GM23338 (cell line): ENCODE measurements around the gene ZBP1. TPM values are rescaled to one million over a fixed set of nuclear protein-coding genes. Genes with fewer than 3 reads are reported as not detected.

ENCODE experiments used
- ATAC-seq: fragments of 200-7000 bp; cut with Tn5 transposase; 3 replicates; pipeline ENCODE4 v1.9.1; 2020
- DNase-seq: peaks from one replicate; pipeline ENCODE4 v3.0.0-alpha.2; 2015; ENCODE audit warnings: low spot score
- H2AFZ ChIP-seq: fragments of 200-600 bp; sonication (generic); 2 replicates; pipeline ENCODE4 v1.8.0; 2016; ENCODE audit warnings: antibody characterized with exemption, mild to moderate bottlenecking, moderate library complexity
- H3F3A ChIP-seq: fragments of 200-600 bp; sonication (generic); replicated peaks from 2 replicates; pipeline ENCODE4 v1.8.0; 2017; ENCODE audit warnings: antibody characterized with exemption, mixed run types, low read depth
- H3K27ac ChIP-seq: fragments of 200-600 bp; sonication (generic); 2 replicates; pipeline ENCODE4 v1.6.1; 2016; ENCODE audit warnings: low read depth
- H3K27me3 ChIP-seq: fragments of 200-600 bp; sonication (generic); 2 replicates; pipeline ENCODE4 v1.8.0; 2016; ENCODE audit warnings: mild to moderate bottlenecking, mixed run types, moderate library complexity; ENCODE audit not compliant: insufficient read depth
- H3K36me3 ChIP-seq: fragments of 200-600 bp; sonication (generic); 2 replicates; pipeline ENCODE4 v1.8.0; 2016; ENCODE audit warnings: mild to moderate bottlenecking; ENCODE audit not compliant: insufficient read depth
- H3K4me1 ChIP-seq: fragments of 200-600 bp; sonication (generic); 2 replicates; pipeline ENCODE4 v1.8.0; 2016; ENCODE audit warnings: mild to moderate bottlenecking, moderate library complexity; ENCODE audit not compliant: insufficient read depth
- H3K4me2 ChIP-seq: fragments of 200-600 bp; sonication (generic); 2 replicates; pipeline ENCODE4 v1.7.1; 2017; ENCODE audit warnings: mixed run types
- H3K4me3 ChIP-seq: fragments of 200-600 bp; sonication (generic); 2 replicates; pipeline ENCODE4 v1.6.1; 2016; ENCODE audit warnings: mixed run types
- H3K79me2 ChIP-seq: fragments of 200-600 bp; sonication (generic); replicated peaks from 2 replicates; pipeline ENCODE4 v1.8.0; 2017; ENCODE audit warnings: mild to moderate bottlenecking; ENCODE audit not compliant: insufficient read depth
- H3K9me2 ChIP-seq: fragments of 200-600 bp; sonication (generic); 2 replicates; pipeline ENCODE4 v1.8.0; 2017; ENCODE audit not compliant: insufficient read depth
- H4K20me1 ChIP-seq: fragments of 200-600 bp; sonication (generic); replicated peaks from 2 replicates; pipeline ENCODE4 v1.8.0; 2017; ENCODE audit warnings: mild to moderate bottlenecking; ENCODE audit not compliant: insufficient read depth
- H3K27ac Mint-ChIP-seq: 2 replicates; pipeline ENCODE4 v1.8.0; 2020; ENCODE audit warnings: inconsistent platforms, mild to moderate bottlenecking, moderate library complexity, mixed read lengths
- H3K27me3 Mint-ChIP-seq: 3 replicates; pipeline ENCODE4 v1.8.0; 2022; ENCODE audit warnings: low read depth, mild to moderate bottlenecking, moderate library complexity, mixed read lengths, inconsistent platforms; ENCODE audit not compliant: insufficient read depth, poor library complexity
- H3K36me3 Mint-ChIP-seq: 3 replicates; pipeline ENCODE4 v1.8.0; 2021; ENCODE audit warnings: low read depth, mild to moderate bottlenecking, inconsistent platforms, moderate library complexity, mixed read lengths
- H3K4me1 Mint-ChIP-seq: 3 replicates; pipeline ENCODE4 v1.8.0; 2020; ENCODE audit warnings: mild to moderate bottlenecking, inconsistent platforms, mixed read lengths
- H3K4me3 Mint-ChIP-seq: 3 replicates; pipeline ENCODE4 v1.8.0; 2021; ENCODE audit warnings: moderate library complexity, mild to moderate bottlenecking, inconsistent platforms, mixed read lengths
- H3K9me3 Mint-ChIP-seq: 3 replicates; pipeline ENCODE4 v1.8.0; 2020; ENCODE audit warnings: moderate library complexity, mild to moderate bottlenecking, inconsistent platforms, mixed read lengths
- CREB1 ChIP-seq: fragments of 250-450 bp; sonication (Bioruptor Pico); IDR thresholded peaks from 2 replicates; pipeline ENCODE4 v1.5.0; 2020; ENCODE audit warnings: low read depth, mild to moderate bottlenecking, moderate library complexity
- EZH2phosphoT487 ChIP-seq: fragments of 200-600 bp; sonication (generic); IDR thresholded peaks from one replicate; pipeline ENCODE4 v1.8.1; 2018; ENCODE audit warnings: antibody characterized with exemption; ENCODE audit not compliant: unreplicated experiment
- JUNB ChIP-seq: IDR thresholded peaks from one replicate; pipeline ENCODE4 v1.6.1; 2016; ENCODE audit warnings: antibody characterized with exemption; ENCODE audit not compliant: unreplicated experiment
- NANOG ChIP-seq: IDR thresholded peaks from 2 replicates; pipeline ENCODE4 v1.6.1; 2016; ENCODE audit warnings: antibody characterized with exemption, borderline replicate concordance
- POLR2AphosphoS5 ChIP-seq: IDR thresholded peaks from 2 replicates; pipeline ENCODE4 v1.6.1; 2016; ENCODE audit warnings: antibody characterized with exemption, low read depth
- STAT1 ChIP-seq: IDR thresholded peaks from one replicate; pipeline ENCODE4 v1.6.1; 2016; ENCODE audit warnings: antibody characterized with exemption; ENCODE audit not compliant: unreplicated experiment
- ZNF114 ChIP-seq: fragments of 250-450 bp; sonication (Bioruptor Pico); IDR thresholded peaks from 2 replicates; pipeline ENCODE4 v1.5.0; 2020; ENCODE audit warnings: mild to moderate bottlenecking, moderate library complexity
- ZNF331 ChIP-seq: fragments of 250-450 bp; sonication (Bioruptor Pico); IDR thresholded peaks from 2 replicates; pipeline ENCODE4 v1.5.0; 2020; ENCODE audit warnings: low read depth, mild to moderate bottlenecking, moderate library complexity
- polyA plus RNA-seq: library from polyadenylated mRNA; unstranded; fragments of >200 nt; fragmentation: Nextera tagmentation; extraction: Ambion mirVana; gene quantifications from 2 replicates; pipeline ENCODE4 v1.2.1, GENCODE V29; 2016
- total RNA-seq: library from RNA; depleted of rRNA; stranded (reverse); fragments of >200 nt; shearing (Covaris generic); gene quantifications from 2 replicates; pipeline ENCODE4 v1.2.3, GENCODE V29; 2014
- TF ChIP-seq, protein P1 (sequence below), 2 experiments: fragments of 200-600 bp in 1 of 2; sonication (generic) in 1 of 2; conservative IDR thresholded peaks; 2 replicates each; pipeline versions ENCODE4 v1.5.1 to v1.6.1; 2016 to 2017; ENCODE audit warnings: antibody characterized with exemption in 2 of 2, low read depth in 2 of 2, mild to moderate bottlenecking in 2 of 2, moderate library complexity in 1 of 2
- TF ChIP-seq, protein P2 (sequence below): IDR thresholded peaks from 2 replicates; pipeline ENCODE4 v1.6.1; 2016; ENCODE audit warnings: antibody characterized with exemption

ZBP1 gene
- total and polyA plus RNA-seq, 2 experiments from 2014 or later: not detected

DNA sequence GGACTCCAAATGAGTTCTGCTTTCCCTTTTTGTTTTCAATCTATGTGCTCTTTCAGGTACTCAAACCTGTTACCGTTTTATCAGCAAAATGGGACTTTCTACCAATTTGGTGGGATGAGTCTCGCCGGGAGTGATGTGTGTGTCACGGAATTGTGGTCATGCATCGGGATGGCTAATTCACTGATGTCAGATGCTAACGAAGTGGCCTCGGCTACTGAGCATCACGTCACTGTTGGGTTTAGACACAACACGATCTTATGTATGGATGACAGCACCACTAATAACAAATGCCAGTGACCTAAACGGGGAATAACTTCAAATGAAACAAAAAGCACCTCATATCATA is 61.0 kb downstream of the ZBP1 start:
- Histone ChIP-seq H3K4me2 (no peak overlapping the region), H2AFZ (no peak overlapping the region), H3K79me2 (no peaks in the 10 kb centered on the region), H3K27ac (no peak overlapping the region), H3K36me3 (no peaks in the 10 kb centered on the region), H3K27me3 (no peaks in the 10 kb centered on the region), H3F3A (no peaks in the 10 kb centered on the region), H3K4me3 (no peak overlapping the region), H3K9me2 (0 out of 2 replicates have a peak, but pooled peaks cover 6% of the 10 kb centered on the region), H4K20me1 (no peaks in the 10 kb centered on the region), H3K4me1 (no peaks in the 10 kb centered on the region)
- Mint-ChIP-seq H3K36me3 (no peaks in the 10 kb centered on the region), H3K27me3 (peaks cover 3% of the 10 kb centered on the region), H3K4me1 (peaks cover 2% of the 10 kb centered on the region; the same call in 2 of the 3 replicates), H3K9me3 (peaks cover 2% of the 10 kb centered on the region; the same call in 1 of the 3 replicates), H3K27ac (no peak overlapping the region), H3K4me3 (no peak overlapping the region)
- TF ChIP-seq, protein P1, sequence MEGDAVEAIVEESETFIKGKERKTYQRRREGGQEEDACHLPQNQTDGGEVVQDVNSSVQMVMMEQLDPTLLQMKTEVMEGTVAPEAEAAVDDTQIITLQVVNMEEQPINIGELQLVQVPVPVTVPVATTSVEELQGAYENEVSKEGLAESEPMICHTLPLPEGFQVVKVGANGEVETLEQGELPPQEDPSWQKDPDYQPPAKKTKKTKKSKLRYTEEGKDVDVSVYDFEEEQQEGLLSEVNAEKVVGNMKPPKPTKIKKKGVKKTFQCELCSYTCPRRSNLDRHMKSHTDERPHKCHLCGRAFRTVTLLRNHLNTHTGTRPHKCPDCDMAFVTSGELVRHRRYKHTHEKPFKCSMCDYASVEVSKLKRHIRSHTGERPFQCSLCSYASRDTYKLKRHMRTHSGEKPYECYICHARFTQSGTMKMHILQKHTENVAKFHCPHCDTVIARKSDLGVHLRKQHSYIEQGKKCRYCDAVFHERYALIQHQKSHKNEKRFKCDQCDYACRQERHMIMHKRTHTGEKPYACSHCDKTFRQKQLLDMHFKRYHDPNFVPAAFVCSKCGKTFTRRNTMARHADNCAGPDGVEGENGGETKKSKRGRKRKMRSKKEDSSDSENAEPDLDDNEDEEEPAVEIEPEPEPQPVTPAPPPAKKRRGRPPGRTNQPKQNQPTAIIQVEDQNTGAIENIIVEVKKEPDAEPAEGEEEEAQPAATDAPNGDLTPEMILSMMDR (conservative IDR thresholded peaks at IDR 0.05; ENCODE audit: low read depth in 2 of 2): no peak
- TF ChIP-seq NANOG (no peak), POLR2AphosphoS5 (no peak), JUNB (no peak), ZNF331 (CRISPR knock-in tag) (no peak), STAT1 (no peak)
- DNase-seq (no peak), ATAC-seq (no peak)

DNA sequence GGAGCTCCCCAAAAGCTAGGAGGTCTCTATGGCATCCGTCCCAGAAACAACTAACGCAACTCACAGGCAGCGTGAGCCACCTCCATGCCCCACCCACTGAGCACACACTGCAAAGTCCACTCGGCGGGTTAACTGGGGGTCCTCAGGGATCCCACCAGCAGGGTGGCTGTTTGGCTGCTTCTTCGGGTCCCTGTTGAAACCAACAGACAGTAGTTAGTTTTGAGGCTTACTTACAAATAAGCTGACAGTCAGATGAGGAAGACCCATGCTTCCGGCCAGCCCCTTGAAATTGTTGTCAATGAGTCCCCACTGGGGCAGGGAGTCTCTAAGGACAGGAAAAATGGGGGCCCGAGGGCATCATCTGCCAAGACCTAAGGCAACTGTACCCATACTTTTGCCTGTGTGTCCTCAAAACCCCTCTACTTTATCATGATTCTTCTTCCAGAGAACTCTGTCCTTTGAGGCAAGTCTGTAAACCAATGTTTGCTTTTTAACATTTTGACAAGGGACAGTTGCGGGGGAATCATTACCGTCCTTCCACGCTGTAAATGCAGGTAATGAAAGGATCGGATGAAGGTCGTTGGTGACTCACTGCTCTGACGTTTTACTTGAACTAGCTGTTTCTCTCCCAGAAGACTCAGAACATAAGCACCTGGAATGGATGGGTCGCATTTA is 61.5 kb downstream of the ZBP1 start:
- Histone ChIP-seq H3K4me3 (no peak overlapping the region), H3K79me2 (no peaks in the 10 kb centered on the region), H3K4me2 (no peak overlapping the region), H3K36me3 (no peaks in the 10 kb centered on the region), H3K9me2 (0 out of 2 replicates have a peak, but pooled peaks cover 3% of the 10 kb centered on the region), H3F3A (no peaks in the 10 kb centered on the region), H4K20me1 (no peaks in the 10 kb centered on the region), H3K27me3 (no peaks in the 10 kb centered on the region), H2AFZ (no peak overlapping the region), H3K27ac (no peak overlapping the region), H3K4me1 (no peaks in the 10 kb centered on the region)
- Mint-ChIP-seq H3K27ac (no peak overlapping the region), H3K4me3 (no peak overlapping the region), H3K36me3 (no peaks in the 10 kb centered on the region), H3K9me3 (peaks cover 2% of the 10 kb centered on the region; the same call in 1 of the 3 replicates), H3K4me1 (peaks cover 7% of the 10 kb centered on the region), H3K27me3 (peaks cover 3% of the 10 kb centered on the region)
- no peak for DNase-seq
- TF ChIP-seq CREB1: no peak
- TF ChIP-seq, protein P2, sequence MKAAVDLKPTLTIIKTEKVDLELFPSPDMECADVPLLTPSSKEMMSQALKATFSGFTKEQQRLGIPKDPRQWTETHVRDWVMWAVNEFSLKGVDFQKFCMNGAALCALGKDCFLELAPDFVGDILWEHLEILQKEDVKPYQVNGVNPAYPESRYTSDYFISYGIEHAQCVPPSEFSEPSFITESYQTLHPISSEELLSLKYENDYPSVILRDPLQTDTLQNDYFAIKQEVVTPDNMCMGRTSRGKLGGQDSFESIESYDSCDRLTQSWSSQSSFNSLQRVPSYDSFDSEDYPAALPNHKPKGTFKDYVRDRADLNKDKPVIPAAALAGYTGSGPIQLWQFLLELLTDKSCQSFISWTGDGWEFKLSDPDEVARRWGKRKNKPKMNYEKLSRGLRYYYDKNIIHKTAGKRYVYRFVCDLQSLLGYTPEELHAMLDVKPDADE: no peak
- no peak for TF ChIP-seq ZNF114 (CRISPR knock-in tag)
- no peak for TF ChIP-seq POLR2AphosphoS5
- no peak for TF ChIP-seq JUNB
- no peak for TF ChIP-seq EZH2phosphoT487
- no peak for ATAC-seq
